Astrocyte (in vitro differentiated cells and primary cell): Measurements from ENCODE around the gene DAB2.

Source experiments
- EZH2 ChIP-seq: IDR thresholded peaks from 2 replicates; pipeline ENCODE4 v1.6.1; 2012; ENCODE audit warnings: mild to moderate bottlenecking, low read length, inconsistent platforms; ENCODE audit not compliant: insufficient read depth
- TF ChIP-seq, protein P1 (sequence below): IDR thresholded peaks from 2 replicates; pipeline ENCODE4 v1.5.1; 2011; ENCODE audit warnings: low read depth, mild to moderate bottlenecking, inconsistent platforms, low read length, moderate library complexity; ENCODE audit not compliant: insufficient read depth

DNA sequence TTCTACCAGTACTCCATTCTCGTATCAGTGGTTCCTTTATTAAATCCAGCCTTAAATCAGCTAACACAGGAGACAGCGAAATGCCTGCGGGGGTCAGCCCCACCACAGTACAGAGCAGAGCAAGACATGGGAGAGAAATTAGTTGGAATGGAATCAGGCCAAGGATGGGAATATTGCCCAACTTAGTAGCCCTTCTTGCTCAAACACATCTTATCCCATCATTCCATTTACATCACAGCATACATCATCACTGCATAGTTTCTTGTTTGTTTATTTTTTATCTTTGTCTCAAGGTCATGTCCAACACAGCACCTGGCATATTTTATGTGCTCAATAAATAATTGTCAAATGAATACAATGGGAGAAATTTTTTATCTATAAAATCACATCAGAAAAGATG, 34.3 kb upstream of the DAB2 start:
- TF ChIP-seq EZH2: no peak
- TF ChIP-seq, protein P1, sequence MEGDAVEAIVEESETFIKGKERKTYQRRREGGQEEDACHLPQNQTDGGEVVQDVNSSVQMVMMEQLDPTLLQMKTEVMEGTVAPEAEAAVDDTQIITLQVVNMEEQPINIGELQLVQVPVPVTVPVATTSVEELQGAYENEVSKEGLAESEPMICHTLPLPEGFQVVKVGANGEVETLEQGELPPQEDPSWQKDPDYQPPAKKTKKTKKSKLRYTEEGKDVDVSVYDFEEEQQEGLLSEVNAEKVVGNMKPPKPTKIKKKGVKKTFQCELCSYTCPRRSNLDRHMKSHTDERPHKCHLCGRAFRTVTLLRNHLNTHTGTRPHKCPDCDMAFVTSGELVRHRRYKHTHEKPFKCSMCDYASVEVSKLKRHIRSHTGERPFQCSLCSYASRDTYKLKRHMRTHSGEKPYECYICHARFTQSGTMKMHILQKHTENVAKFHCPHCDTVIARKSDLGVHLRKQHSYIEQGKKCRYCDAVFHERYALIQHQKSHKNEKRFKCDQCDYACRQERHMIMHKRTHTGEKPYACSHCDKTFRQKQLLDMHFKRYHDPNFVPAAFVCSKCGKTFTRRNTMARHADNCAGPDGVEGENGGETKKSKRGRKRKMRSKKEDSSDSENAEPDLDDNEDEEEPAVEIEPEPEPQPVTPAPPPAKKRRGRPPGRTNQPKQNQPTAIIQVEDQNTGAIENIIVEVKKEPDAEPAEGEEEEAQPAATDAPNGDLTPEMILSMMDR: no peak
